ENCODE data around the gene VRK1.
"Not testable (repeated sequence)": the region's sequence is repeated elsewhere in the genome, so short reads cannot be mapped to it uniquely, and the experiment has no call there.

VRK1 gene

GRCh38 chr14:96829791-96830190, 32.6 kb downstream of the VRK1 start:
- DNase-seq = no peak

- DNase-seq = no peak
Measured at GRCh38 chr14:96830946-96831345, 33.8 kb downstream of the VRK1 start.

- DNase-seq = no peak
Measured at GRCh38 chr14:96832351-96832750, 35.2 kb downstream of the VRK1 start.

- no peak for DNase-seq
Measured at GRCh38 chr14:96838449-96838848, 41.3 kb downstream of the VRK1 start.

GRCh38 chr14:96839251-96839650, 42.1 kb downstream of the VRK1 start:
- DNase-seq = no peak

GRCh38 chr14:96843137-96843536, 46.0 kb downstream of the VRK1 start:
- no peak for DNase-seq

- no peak for DNase-seq
Measured at GRCh38 chr14:96844857-96845570, 47.8 kb downstream of the VRK1 start.

GRCh38 chr14:96847451-96847850, 50.3 kb downstream of the VRK1 start:
- DNase-seq = no peak

GRCh38 chr14:96848011-96848410, 50.8 kb downstream of the VRK1 start:
- DNase-seq = no peak

- no peak for DNase-seq
Measured at GRCh38 chr14:96849733-96850132, 52.6 kb downstream of the VRK1 start.

- no peak for DNase-seq
Measured at GRCh38 chr14:96851694-96852381, 54.7 kb downstream of the VRK1 start.

GRCh38 chr14:96852823-96853422, 55.7 kb downstream of the VRK1 start:
- DNase-seq = no peak

- DNase-seq = no peak
Measured at GRCh38 chr14:96858643-96859042, 61.5 kb downstream of the VRK1 start.

- DNase-seq = no peak
Measured at GRCh38 chr14:96861568-96862310, 64.6 kb downstream of the VRK1 start.

- no peak for DNase-seq
Measured at GRCh38 chr14:96863327-96863985, 66.3 kb downstream of the VRK1 start.

- no peak for DNase-seq
Measured at GRCh38 chr14:96863986-96864330, 66.8 kb downstream of the VRK1 start.

- DNase-seq = no peak
Measured at GRCh38 chr14:96867634-96868033, 70.5 kb downstream of the VRK1 start.

- DNase-seq = no peak
Measured at GRCh38 chr14:96874127-96874526, 76.9 kb downstream of the VRK1 start.

GRCh38 chr14:96876747-96877146, 79.6 kb downstream of the VRK1 start:
- DNase-seq = no peak

GRCh38 chr14:96881713-96882112, 84.5 kb downstream of the VRK1 start:
- DNase-seq = no peak

- DNase-seq = not testable (repeated sequence)
Measured at GRCh38 chr14:96883974-96884373, 86.8 kb downstream of the VRK1 start.

- no peak for DNase-seq
Measured at GRCh38 chr14:96888158-96888557, 91.0 kb downstream of the VRK1 start.

GRCh38 chr14:96888593-96888992, 91.4 kb downstream of the VRK1 start:
- DNase-seq = no peak

Measured in stimulated activated CD4-positive, alpha-beta T cell treated with anti-CD3 and anti-CD28 coated beads, Interleukin-1b, Interleukin-23, amount 100 ng/mL, for 48 hours (primary cell).